T47D (cell line): ENCODE data around the gene TPST1.
A peak's percentile ranks its signal among the peaks of the same experiment; 100 is the strongest.

ENCODE experiments used
- DNase-seq, 2 experiments: peaks; one replicate each; pipeline versions ENCODE4 v3.0.0 to v3.0.0-alpha.2; 2011 to 2012; ENCODE audit warnings: low read depth in 1 of 2, low spot score in 1 of 2
- JUND ChIP-seq: IDR thresholded peaks from 2 replicates; pipeline ENCODE4 v1.6.1; 2012; ENCODE audit warnings: low read depth
- in situ Hi-C: cut with HindIII; loops from 2 replicates; pipeline ENCODE4 v1.10.0; 2016; ENCODE audit warnings: low sequenced_read_pairs, low pct_unique_long_range_greater_than_20kb

TPST1 gene

DNA sequence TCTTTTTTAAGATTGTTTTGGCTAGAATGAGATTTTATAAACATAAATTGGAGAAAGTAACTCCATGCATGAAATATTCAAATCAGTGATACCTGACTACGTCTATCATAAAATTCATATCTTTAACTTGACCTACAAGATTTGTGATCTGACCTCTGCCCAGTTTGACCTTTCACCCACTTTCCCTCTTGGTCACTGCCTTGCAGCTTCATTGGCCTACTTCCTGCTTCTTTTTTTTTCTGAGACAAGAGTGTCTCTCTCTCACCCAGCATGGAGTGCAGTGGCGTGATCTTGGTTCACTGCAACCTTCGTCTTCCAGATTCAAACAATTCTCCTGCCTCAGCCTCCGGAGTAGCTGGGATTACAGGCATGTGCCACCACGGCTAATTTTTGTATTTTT lies 28.5 kb downstream of the TPST1 start:
- in situ Hi-C loops = no loop called here
- no peak for DNase-seq
- no peak for TF ChIP-seq JUND

DNA sequence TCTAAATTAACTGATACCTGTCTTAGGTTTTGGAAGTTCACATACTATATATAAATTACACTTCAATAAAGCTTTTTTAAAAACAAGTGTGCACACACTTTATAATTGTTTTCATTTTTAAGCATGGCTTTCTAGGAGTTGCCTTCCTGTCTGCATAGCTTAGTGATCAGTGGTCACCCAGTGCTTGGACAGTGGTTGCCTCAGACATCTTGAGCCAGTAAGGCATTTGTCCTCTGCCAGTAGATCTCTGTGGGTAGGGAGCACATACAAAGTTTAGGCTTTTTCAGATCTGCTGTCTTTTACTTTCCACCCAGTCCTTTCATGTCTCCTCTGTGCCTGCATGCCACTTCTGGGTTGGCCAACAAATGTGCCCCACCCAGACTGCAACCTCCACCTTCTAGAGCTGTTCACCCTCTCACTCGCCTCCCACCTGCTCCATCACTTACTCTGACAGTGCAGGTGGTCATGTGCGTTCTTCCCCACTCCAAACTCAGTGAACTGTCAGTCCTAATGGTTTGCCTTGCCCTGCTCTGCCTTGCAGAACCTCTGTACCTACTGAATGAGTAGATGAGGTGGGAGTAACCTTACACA lies 31.7 kb downstream of the TPST1 start:
- no peak for TF ChIP-seq JUND
- DNase-seq = no peak
- in situ Hi-C loops = no loop called here

DNA sequence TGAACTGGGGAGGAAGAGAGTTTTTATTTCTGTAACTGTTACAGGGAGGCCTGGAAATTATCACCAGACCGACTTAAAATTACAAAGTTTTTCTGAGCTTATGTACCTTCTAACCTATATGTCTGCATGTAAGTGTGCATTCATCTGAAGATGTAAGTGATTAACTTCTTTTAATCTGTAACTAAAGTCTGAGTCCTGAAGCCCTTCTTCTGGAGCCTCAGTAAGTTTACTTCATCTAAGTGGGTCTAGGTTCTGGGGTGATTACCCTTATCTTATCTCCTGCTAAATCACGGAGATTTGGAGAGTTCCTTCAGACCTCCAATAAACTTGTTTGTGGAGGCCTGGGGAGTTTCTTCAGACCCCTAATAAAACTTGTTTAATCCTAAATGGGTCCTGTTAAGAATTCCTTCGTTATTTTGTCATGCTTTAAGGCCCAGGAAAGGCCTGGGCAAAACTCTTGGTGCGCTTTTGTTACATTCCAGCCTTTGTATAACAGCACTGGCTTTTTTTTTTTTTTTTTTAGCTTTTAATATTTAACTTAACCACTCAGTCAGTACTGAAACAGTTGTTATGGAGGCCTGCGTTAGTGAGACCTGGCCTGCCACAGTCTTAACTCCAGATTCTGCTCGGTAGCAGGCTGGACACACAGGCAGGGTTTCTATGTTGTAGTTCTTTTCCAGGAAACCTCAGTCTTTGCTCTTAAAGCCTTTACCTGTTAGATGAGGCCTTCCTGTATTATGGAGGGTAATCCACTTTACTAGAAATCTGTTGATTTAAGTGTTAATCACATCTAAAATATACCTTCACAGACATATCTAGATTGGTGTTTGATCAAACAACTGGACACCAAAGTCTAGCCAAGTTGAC lies 33.0 kb downstream of the TPST1 start:
- in situ Hi-C loops = no loop called here
- DNase-seq = no peak
- TF ChIP-seq JUND = no peak

DNA sequence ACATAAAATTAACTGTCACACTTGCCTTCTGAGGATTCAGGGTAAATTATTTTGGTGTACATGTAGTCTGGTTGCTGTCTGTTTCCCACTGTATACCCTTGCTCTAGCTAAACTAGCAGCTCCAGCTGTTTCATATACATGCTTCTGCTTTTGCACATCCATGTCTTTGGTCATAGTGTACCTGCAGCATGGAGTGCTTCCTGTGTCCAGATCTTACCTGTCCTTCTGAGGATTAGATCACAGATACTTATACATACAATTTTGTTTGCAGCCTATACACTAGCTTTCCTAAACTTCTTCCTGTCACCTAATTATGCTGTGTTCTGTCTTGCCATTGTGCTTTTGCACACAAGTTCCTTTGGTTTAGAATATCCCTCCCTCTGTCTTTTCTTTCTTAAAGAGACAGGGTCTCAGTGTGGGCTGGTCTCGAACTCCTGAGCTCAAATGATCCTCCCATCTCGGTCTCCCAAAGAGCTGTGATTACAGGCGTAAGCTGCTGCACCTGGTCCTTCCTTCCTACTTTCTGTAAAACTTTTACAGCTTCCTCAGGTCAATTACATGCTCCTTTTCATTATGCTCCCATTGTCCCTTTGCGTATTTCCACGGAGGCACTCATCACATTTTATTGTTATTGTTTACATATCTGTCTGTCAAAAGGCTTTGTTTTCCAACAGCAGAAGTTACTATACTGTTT lies 33.8 kb downstream of the TPST1 start:
- no peak for DNase-seq
- no peak for TF ChIP-seq JUND
- in situ Hi-C loops = no loop called here

DNA sequence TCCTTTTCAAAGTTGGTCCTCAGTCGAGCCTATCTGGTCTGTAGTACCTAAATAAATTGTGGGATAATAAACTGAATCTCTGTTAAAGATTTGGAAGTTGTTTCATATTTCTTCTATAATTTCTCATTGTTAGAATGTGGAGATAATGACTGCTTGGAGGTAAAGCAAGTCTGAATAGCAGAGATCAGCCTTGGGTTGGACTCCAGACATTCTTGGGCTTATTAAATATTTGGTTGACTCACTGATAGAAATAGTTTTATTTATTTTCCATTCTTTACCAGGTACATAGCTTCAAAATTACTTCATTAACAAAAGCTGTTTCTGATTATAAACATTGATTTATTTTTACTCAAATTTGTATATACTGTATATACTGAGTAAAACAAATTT lies 34.3 kb downstream of the TPST1 start:
- in situ Hi-C loops = no loop called here
- DNase-seq = no peak
- no peak for TF ChIP-seq JUND

DNA sequence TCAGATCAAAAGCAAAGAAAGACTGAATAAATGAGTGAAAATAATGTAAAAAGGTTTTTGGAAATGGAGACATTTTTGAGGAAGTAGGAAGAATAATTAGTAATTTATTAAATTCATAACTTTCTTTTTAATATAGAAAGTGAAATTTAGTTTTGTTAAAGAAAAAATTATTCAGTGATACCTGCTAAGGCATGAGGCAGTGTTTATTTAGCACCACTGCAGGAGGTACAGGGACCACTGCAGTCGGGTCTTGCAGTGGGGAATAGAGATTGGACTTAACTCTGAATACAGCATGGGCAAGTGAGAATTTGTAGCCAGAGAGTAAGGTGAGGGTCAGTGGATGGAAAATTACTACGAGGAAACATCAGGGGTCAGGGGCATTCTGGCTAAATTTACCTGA lies 39.9 kb downstream of the TPST1 start:
- TF ChIP-seq JUND = no peak
- DNase-seq = no peak
- in situ Hi-C loops = no loop called here

DNA sequence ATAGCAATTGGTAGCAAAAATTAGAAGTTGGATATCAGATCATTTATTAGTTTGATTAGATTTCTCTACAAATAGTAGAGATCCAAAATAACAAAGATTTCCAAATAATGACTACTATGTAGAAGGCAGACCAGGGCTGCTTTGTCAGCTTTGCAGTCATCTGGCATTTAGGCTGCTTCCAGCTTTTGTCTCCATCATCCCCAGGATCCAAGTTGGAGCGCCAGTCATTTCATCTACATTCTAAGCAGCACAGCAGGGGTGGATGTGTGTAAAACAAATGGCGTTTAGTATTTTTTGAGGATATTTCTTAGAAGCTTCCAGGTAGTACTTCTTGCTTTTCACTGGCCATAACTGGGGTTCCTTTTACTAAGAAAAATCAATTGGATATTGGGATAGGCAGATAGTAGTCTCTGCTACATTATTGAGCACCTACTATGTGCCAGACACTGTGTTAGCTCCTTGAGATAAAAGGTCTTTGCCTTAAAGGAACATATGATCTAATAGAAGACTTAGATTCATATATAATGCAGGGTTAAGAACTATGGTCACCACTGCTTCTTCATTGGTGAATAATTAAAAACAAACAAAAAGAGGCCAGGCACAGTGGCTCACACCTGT lies 41.5 kb downstream of the TPST1 start:
- no peak for TF ChIP-seq JUND
- DNase-seq = no peak
- in situ Hi-C loops = no loop called here

DNA sequence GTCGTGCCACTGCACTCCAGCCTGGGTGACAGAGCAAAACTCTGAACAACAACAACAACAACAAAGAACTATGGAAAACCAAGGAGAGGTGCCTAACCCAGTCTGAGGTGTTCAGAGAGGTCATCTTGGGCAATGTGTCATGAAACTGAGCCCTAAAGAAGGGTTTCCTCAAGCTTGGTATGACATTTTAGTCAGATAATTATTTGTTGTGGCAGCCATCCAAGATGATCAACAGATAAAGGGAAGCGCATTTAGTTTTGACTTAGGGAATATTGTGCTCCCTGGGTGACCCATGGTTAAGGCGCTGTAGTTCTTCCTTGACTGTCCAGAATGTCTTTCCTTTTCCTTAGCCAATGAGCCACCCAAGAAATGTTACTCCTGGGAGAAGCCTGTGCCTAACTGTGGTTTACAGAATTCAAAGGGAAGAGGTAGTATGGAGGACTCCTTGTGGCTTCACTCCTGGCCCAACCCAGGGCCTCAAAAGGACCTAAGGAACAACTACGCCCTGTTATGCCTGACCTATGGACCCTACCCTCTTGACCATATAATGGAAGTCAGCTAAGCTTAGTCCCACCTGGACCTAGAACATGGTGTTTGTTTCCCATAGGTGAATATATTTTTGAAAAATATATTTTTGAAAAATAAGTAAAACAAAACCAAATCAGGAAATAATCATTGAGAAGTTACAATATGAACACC lies 42.4 kb downstream of the TPST1 start:
- TF ChIP-seq JUND = no peak
- in situ Hi-C loops = no loop called here
- peak in 1 of 2 experiments; percentile 81 for DNase-seq

DNA sequence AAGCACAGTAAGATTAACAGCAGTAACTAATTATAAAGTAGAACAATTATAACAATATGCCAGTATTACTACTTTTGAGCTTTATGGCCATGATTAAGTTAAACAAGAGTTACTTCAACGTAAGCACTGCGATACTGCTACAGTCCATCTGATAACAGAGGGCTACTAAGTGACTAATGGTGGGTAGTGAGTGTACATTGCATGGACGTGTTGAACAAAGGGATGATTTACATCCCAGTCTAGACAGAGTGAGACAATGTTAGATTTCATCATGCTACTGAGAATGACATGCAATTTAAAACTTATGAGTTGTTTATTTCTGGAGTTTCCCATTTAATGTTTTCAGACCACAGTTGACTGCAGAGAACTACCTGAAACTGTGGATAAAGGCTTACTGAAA lies 45.6 kb downstream of the TPST1 start:
- no peak for TF ChIP-seq JUND
- in situ Hi-C loops = no loop called here
- DNase-seq = no peak

DNA sequence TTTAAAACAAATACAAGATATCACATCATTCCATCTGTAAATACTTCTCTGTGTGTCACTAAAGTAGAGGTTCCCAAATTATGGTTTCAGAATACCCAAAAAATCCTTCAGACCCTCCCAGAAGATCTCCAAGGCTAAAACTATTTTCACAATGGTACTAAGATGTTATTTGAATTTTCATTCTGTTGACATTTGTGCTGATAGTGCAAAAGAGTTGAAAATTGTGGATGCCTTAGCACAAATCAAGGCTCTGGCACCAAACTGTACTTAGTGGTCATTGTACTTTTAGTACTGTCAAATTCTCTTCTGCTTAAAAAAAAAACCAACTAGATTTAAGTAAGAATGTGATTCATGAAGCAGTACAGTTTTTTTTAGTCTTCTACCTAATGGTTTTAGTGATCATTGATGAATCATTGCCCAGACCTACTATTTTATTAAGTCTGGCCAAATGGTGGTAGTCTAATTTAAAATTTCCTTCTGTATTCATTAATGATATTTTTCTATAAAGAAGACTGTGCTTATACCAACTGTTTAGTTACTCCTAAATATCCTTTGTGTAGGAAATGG lies 50.5 kb downstream of the TPST1 start:
- no peak for DNase-seq
- no peak for TF ChIP-seq JUND
- in situ Hi-C loops = no loop called here

DNA sequence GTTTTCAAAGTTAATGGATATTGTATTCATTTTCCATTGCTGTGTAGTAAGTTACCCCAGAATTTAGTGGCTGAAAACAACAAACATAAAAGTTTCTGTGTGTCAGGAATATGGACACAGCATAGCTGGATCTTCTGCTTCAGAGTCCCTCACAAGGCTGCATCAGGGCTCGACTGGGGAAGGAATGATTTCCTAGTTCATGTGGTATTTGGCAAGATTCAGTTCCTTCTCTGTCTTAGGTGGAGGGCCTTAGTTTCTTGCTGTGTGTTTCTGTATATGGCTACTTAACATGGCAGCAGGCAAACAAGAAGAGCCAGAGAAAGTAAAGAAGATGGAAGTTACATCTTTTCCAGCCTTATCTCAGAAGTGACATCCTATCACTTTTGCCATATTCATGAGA lies 51.1 kb downstream of the TPST1 start:
- TF ChIP-seq JUND = no peak
- in situ Hi-C loops = no loop called here

DNA sequence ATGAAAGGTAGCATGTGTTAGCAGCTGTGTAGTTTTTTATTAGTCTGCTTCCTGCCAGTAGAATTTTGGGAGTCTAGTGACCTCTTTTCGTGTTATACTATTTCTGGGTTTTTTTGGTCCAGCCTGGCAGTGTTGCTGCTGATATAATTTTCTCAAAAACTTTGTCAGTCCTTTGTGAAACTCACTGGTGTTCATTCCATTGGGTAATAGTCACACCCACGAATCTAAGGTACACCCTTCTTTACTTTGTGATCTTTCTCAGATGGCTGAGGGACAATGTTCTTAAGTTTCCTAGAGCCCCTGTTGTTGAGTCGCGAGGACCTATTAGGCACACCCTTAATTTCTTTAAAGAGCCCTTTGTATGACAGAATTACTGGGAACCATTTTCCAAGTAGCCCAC lies 52.3 kb downstream of the TPST1 start:
- peak in 1 of 2 experiments; percentile 22 for DNase-seq
- in situ Hi-C loops = no loop called here
- TF ChIP-seq JUND = no peak

More for the DNA sequence above, 51.1 kb downstream of the TPST1 start:
- no peak for DNase-seq
